K562 (cell line): ENCODE measurements around the gene DLGAP3.
"Not testable (repeated sequence)": the region's sequence is repeated elsewhere in the genome, so short reads cannot be mapped to it uniquely, and the experiment has no call there.

Source experiments
- BRF1 ChIP-seq: IDR thresholded peaks from 3 replicates; pipeline ENCODE4 v1.6.1; 2011; ENCODE audit warnings: borderline replicate concordance, mild to moderate bottlenecking; ENCODE audit not compliant: insufficient read length; ENCODE audit errors: extremely low read depth
- CTCF ChIP-seq, 3 experiments: IDR thresholded peaks in 2 of 3; conservative IDR thresholded peaks in 1 of 3; 2 replicates each; pipeline ENCODE4 v1.5.1; 2011 to 2012; ENCODE audit warnings: low read length in 3 of 3, mild to moderate bottlenecking in 3 of 3, control low read depth in 2 of 3, improper control_type of control experiment in 1 of 3, inconsistent platforms in 1 of 3, low read depth in 1 of 3, mixed read lengths in 1 of 3, moderate library complexity in 1 of 3; ENCODE audit not compliant: insufficient read depth in 2 of 3
- RAD21 ChIP-seq, 2 experiments: fragments of 250-450 bp in 1 of 2; fragments of 450-650 bp in 1 of 2; sonication (Bioruptor Pico) in 1 of 2; formaldehyde crosslinking in 1 of 2; IDR thresholded peaks in 1 of 2; conservative IDR thresholded peaks in 1 of 2; 2 replicates each; pipeline versions ENCODE4 v1.4.0 to v1.8.0; 2020 to 2022; ENCODE audit warnings: mild to moderate bottlenecking in 2 of 2, moderate library complexity in 1 of 2
- SIRT6 ChIP-seq: IDR thresholded peaks from one replicate; pipeline ENCODE4 v1.6.1; 2012; ENCODE audit warnings: low read depth, mild to moderate bottlenecking, control low read depth, inconsistent platforms, low read length, moderate library complexity
- ZNF639 ChIP-seq, 2 experiments: fragments of 200-800 bp in 1 of 2; sonication (Bioruptor generic) in 1 of 2; sonication (generic) in 1 of 2; formaldehyde crosslinking in 1 of 2; IDR thresholded peaks in 1 of 2; conservative IDR thresholded peaks in 1 of 2; 2 replicates each; pipeline versions ENCODE4 v1.5.0 to v1.6.1; 2016 to 2020; ENCODE audit warnings: missing compliant biosample characterization in 1 of 2, missing genetic modification characterization in 1 of 2, missing genetic modification reagents in 1 of 2

- TF ChIP-seq BRF1; CTCF (IDR thresholded peaks at IDR 0.05 in 2 of 3, conservative IDR thresholded peaks at IDR 0.05 in 1 of 3; ENCODE audit: insufficient read depth in 2 of 3, low read depth in 1 of 3, low read length in 3 of 3); RAD21 (CRISPR knock-in tag; conservative IDR thresholded peaks at IDR 0.05 in 1 of 2, IDR thresholded peaks at IDR 0.05 in 1 of 2); SIRT6; ZNF639 (CRISPR knock-in tag; conservative IDR thresholded peaks at IDR 0.05 in 1 of 2, IDR thresholded peaks at IDR 0.05 in 1 of 2): not testable (repeated sequence)
Measured at GRCh38 chr1:34948739-34949138, 19.3 kb upstream of the DLGAP3 start.
